ENCODE data around the gene ATP8B4.

GRCh38 chr15:49855917-49856637 is 263.0 kb downstream of the ATP8B4 start:
- TF ChIP-seq POLR2A (IDR thresholded peaks at IDR 0.05; ENCODE audit: low read depth) (no peak), POLR2AphosphoS5 (IDR thresholded peaks at IDR 0.05) (peak in 1 of 2 donors; percentile 59), EP300 (IDR thresholded peaks at IDR 0.05) (no peak)
- TF ChIP-seq, protein P1, sequence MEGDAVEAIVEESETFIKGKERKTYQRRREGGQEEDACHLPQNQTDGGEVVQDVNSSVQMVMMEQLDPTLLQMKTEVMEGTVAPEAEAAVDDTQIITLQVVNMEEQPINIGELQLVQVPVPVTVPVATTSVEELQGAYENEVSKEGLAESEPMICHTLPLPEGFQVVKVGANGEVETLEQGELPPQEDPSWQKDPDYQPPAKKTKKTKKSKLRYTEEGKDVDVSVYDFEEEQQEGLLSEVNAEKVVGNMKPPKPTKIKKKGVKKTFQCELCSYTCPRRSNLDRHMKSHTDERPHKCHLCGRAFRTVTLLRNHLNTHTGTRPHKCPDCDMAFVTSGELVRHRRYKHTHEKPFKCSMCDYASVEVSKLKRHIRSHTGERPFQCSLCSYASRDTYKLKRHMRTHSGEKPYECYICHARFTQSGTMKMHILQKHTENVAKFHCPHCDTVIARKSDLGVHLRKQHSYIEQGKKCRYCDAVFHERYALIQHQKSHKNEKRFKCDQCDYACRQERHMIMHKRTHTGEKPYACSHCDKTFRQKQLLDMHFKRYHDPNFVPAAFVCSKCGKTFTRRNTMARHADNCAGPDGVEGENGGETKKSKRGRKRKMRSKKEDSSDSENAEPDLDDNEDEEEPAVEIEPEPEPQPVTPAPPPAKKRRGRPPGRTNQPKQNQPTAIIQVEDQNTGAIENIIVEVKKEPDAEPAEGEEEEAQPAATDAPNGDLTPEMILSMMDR (IDR thresholded peaks at IDR 0.05), result no peak

Data from esophagus muscularis mucosa (tissue), 4 donors.